Measurements from ENCODE around the gene LRRC7.

The LRRC7 gene

GRCh38 chr1:69888657-69889056 lies 320.9 kb downstream of the LRRC7 start:
- ChIA-PET POLR2A (no interaction called here), CTCF (no interaction called here)
- Histone ChIP-seq H3K27me3 (replicated peaks in 2 of 5; ENCODE audit: control insufficient read depth in 4 of 5, insufficient read depth in 5 of 5, low read length in 4 of 5) (no peaks in the 10 kb centered on the region), H3K9me3 (ENCODE audit: control extremely low read depth in 1 of 5, control insufficient read depth in 4 of 5, insufficient read depth in 2 of 5, low read depth in 1 of 5, low read length in 4 of 5) (peaks cover 0 to 4% (median 3%) of the 10 kb centered on the region in 5 experiments), H3K4me1 (ENCODE audit: control extremely low read depth in 1 of 4, control insufficient read depth in 4 of 4, insufficient read depth in 4 of 4, low read length in 3 of 4) (no peaks in the 10 kb centered on the region), H3K36me3 (ENCODE audit: control insufficient read depth in 4 of 4, insufficient read depth in 4 of 4, low read length in 3 of 4) (no peaks in the 10 kb centered on the region), H3K4me3 (ENCODE audit: control insufficient read depth in 1 of 7, extremely low read depth in 1 of 7, insufficient read depth in 4 of 7, low read depth in 2 of 7, low read length in 6 of 7) (no peak overlapping the region), H3K27ac (ENCODE audit: insufficient read depth in 1 of 2, low read depth in 1 of 2, low read length in 2 of 2, poor library complexity in 1 of 2, severe bottlenecking in 2 of 2) (no peak overlapping the region)
- no CpG with 5 or more reads among the region's 1 CpG for WGBS (ENCODE audit: insufficient coverage)
- DNase-seq = no peak

DNA sequence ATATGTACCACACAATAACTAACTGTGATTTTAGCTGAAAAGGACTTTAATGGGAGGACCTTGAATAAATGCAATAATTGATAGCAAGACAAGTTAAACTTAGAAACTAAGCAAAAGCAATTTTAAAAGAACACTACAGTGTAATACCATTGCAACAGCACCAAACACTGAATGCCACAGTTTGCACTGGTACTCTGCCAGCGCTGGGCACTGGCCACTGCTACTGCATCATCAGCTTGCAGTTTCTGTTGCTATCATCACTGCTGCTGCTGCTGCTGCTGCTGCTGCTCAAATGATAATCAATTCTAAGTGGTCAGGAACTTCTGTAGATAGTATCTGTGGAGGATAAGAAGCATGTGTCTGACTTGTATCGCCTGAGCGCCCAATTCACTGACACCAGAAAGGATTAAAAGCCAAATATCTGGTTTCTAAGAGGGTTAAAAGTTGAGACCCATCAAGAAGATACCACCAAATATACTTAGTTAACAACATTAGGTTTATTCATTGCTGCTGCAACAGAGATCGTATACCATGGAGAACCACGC lies 330.8 kb downstream of the LRRC7 start:
- no peak for DNase-seq
- POLR2A ChIA-PET = no interaction called here
- Histone ChIP-seq H3K9me3 (ENCODE audit: control extremely low read depth in 1 of 5, control insufficient read depth in 4 of 5, insufficient read depth in 2 of 5, low read depth in 1 of 5, low read length in 4 of 5) (no peaks in the 10 kb centered on the region), H3K27ac (ENCODE audit: insufficient read depth in 1 of 2, low read depth in 1 of 2, low read length in 2 of 2, poor library complexity in 1 of 2, severe bottlenecking in 2 of 2) (no peak overlapping the region), H3K4me3 (ENCODE audit: control insufficient read depth in 1 of 7, extremely low read depth in 1 of 7, insufficient read depth in 4 of 7, low read depth in 2 of 7, low read length in 6 of 7) (no peak overlapping the region), H3K27me3 (replicated peaks in 2 of 5; ENCODE audit: control insufficient read depth in 4 of 5, insufficient read depth in 5 of 5, low read length in 4 of 5) (no peaks in the 10 kb centered on the region), H3K4me1 (ENCODE audit: control extremely low read depth in 1 of 4, control insufficient read depth in 4 of 4, insufficient read depth in 4 of 4, low read length in 3 of 4) (no peaks in the 10 kb centered on the region), H3K36me3 (ENCODE audit: control insufficient read depth in 4 of 4, insufficient read depth in 4 of 4, low read length in 3 of 4) (no peaks in the 10 kb centered on the region)
- CTCF ChIA-PET = no interaction called here
- WGBS (ENCODE audit: insufficient coverage) = 93% methylated on average over 3 of the region's 5 CpGs

GRCh38 chr1:69911301-69911801 lies 343.6 kb downstream of the LRRC7 start:
- no peaks in the 10 kb centered on the region for H3K4me1 ChIP-seq (ENCODE audit: control extremely low read depth in 1 of 4, control insufficient read depth in 4 of 4, insufficient read depth in 4 of 4, low read length in 3 of 4)
- H3K27ac ChIP-seq (ENCODE audit: insufficient read depth in 1 of 2, low read depth in 1 of 2, low read length in 2 of 2, poor library complexity in 1 of 2, severe bottlenecking in 2 of 2) = no peak overlapping the region
- CTCF ChIA-PET = no interaction called here
- POLR2A ChIA-PET = no interaction called here
- 78% methylated on average over 1 of the region's 1 CpG for whole genome bisulfite sequencing (ENCODE audit: insufficient coverage)
- no peak overlapping the region for H3K4me3 ChIP-seq (ENCODE audit: control insufficient read depth in 1 of 7, extremely low read depth in 1 of 7, insufficient read depth in 4 of 7, low read depth in 2 of 7, low read length in 6 of 7)
- H3K27me3 ChIP-seq (replicated peaks in 2 of 5; ENCODE audit: control insufficient read depth in 4 of 5, insufficient read depth in 5 of 5, low read length in 4 of 5) = no peaks in the 10 kb centered on the region
- no peaks in the 10 kb centered on the region for H3K9me3 ChIP-seq (ENCODE audit: control extremely low read depth in 1 of 5, control insufficient read depth in 4 of 5, insufficient read depth in 2 of 5, low read depth in 1 of 5, low read length in 4 of 5)
- DNase-seq = peak in 2 of 3 donors; percentile 2 to 15
- no peaks in the 10 kb centered on the region for H3K36me3 ChIP-seq (ENCODE audit: control insufficient read depth in 4 of 4, insufficient read depth in 4 of 4, low read length in 3 of 4)

DNA sequence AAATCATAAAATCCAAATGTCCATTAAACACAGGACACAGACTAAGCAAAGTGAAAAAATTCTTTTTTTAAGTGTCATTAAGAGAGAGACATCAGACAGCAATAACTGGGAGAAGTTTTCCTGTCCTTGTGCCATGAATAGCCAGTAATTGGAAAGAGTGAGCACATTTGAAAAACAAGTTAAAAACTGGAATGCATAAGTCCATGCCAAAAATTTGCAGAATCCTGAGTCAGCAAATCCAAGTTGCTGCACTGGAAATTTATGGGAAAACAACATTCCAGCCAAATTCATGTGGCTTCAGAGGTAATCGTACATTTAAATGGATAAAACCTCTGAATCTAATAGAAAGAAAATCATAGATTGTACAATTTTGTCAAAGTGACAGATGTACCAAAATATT lies 346.3 kb downstream of the LRRC7 start:
- no peaks in the 10 kb centered on the region for H3K27me3 ChIP-seq (replicated peaks in 2 of 5; ENCODE audit: control insufficient read depth in 4 of 5, insufficient read depth in 5 of 5, low read length in 4 of 5)
- CTCF ChIA-PET = no interaction called here
- H3K36me3 ChIP-seq (ENCODE audit: control insufficient read depth in 4 of 4, insufficient read depth in 4 of 4, low read length in 3 of 4) = no peaks in the 10 kb centered on the region
- POLR2A ChIA-PET = no interaction called here
- WGBS (ENCODE audit: insufficient coverage) = no CpG with 5 or more reads among the region's 1 CpG
- no peak overlapping the region for H3K4me3 ChIP-seq (ENCODE audit: control insufficient read depth in 1 of 7, extremely low read depth in 1 of 7, insufficient read depth in 4 of 7, low read depth in 2 of 7, low read length in 6 of 7)
- DNase-seq = no peak
- H3K4me1 ChIP-seq (ENCODE audit: control extremely low read depth in 1 of 4, control insufficient read depth in 4 of 4, insufficient read depth in 4 of 4, low read length in 3 of 4) = no peaks in the 10 kb centered on the region
- H3K27ac ChIP-seq (ENCODE audit: insufficient read depth in 1 of 2, low read depth in 1 of 2, low read length in 2 of 2, poor library complexity in 1 of 2, severe bottlenecking in 2 of 2) = no peak overlapping the region
- H3K9me3 ChIP-seq (ENCODE audit: control extremely low read depth in 1 of 5, control insufficient read depth in 4 of 5, insufficient read depth in 2 of 5, low read depth in 1 of 5, low read length in 4 of 5) = no peaks in the 10 kb centered on the region

- peak in 1 of 3 donors; percentile 3 for DNase-seq
- no peak overlapping the region for H3K4me3 ChIP-seq (ENCODE audit: control insufficient read depth in 1 of 7, extremely low read depth in 1 of 7, insufficient read depth in 4 of 7, low read depth in 2 of 7, low read length in 6 of 7)
- ChIA-PET POLR2A (no interaction called here), CTCF (no interaction called here)
- H3K9me3 ChIP-seq (ENCODE audit: control extremely low read depth in 1 of 5, control insufficient read depth in 4 of 5, insufficient read depth in 2 of 5, low read depth in 1 of 5, low read length in 4 of 5) = no peaks in the 10 kb centered on the region
- no peak overlapping the region for H3K27ac ChIP-seq (ENCODE audit: insufficient read depth in 1 of 2, low read depth in 1 of 2, low read length in 2 of 2, poor library complexity in 1 of 2, severe bottlenecking in 2 of 2)
- no peaks in the 10 kb centered on the region for H3K27me3 ChIP-seq (replicated peaks in 2 of 5; ENCODE audit: control insufficient read depth in 4 of 5, insufficient read depth in 5 of 5, low read length in 4 of 5)
- no peaks in the 10 kb centered on the region for H3K4me1 ChIP-seq (ENCODE audit: control extremely low read depth in 1 of 4, control insufficient read depth in 4 of 4, insufficient read depth in 4 of 4, low read length in 3 of 4)
- no peaks in the 10 kb centered on the region for H3K36me3 ChIP-seq (ENCODE audit: control insufficient read depth in 4 of 4, insufficient read depth in 4 of 4, low read length in 3 of 4)
- WGBS (ENCODE audit: insufficient coverage) = 60% methylated on average over 2 of the region's 5 CpGs
Observed at GRCh38 chr1:69914976-69915765, 347.4 kb downstream of the LRRC7 start.

DNA sequence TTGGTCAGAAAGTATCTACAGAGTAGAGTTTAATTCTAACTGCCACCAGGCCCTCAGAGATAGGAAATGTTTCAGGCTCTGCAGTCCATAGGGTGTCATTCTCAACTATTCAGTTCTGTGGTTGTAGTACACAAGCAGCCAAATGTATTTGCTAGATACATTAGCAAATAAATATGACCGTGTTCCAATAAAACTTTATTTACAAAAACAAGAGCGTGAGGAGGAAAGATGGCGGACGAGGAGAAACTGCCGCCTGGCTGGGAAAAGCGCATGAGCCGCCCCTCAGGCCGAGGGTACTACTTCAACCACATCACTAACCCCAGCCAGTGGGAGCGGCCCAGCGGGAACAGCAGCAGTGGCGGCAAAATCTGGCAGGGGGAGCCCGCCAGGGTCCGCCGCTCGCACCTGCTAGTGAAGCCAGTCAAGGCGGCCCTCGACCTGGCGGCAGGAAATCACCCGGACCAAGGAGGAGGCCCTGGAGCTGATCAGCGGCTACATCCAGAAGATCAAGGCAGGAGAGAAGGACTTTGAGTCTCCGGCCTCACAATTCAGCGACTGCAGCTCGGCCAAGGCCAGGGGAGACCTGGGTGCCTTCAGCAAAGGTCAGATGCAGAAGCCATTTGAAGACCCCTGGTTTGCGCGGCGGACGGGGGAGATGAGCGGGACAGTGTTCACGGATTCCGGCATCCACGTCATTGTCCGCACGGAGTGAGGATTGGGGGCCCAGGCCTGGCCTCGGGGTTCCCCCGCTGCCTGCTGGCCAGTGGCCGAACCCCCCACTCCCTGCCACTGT lies 351.6 kb downstream of the LRRC7 start:
- no peaks in the 10 kb centered on the region for H3K9me3 ChIP-seq (ENCODE audit: control extremely low read depth in 1 of 5, control insufficient read depth in 4 of 5, insufficient read depth in 2 of 5, low read depth in 1 of 5, low read length in 4 of 5)
- DNase-seq = no peak
- H3K4me3 ChIP-seq (ENCODE audit: control insufficient read depth in 1 of 7, extremely low read depth in 1 of 7, insufficient read depth in 4 of 7, low read depth in 2 of 7, low read length in 6 of 7) = no peak overlapping the region
- 94% methylated on average over 26 of the region's 36 CpGs for WGBS (ENCODE audit: insufficient coverage)
- no peaks in the 10 kb centered on the region for H3K4me1 ChIP-seq (ENCODE audit: control extremely low read depth in 1 of 4, control insufficient read depth in 4 of 4, insufficient read depth in 4 of 4, low read length in 3 of 4)
- H3K36me3 ChIP-seq (ENCODE audit: control insufficient read depth in 4 of 4, insufficient read depth in 4 of 4, low read length in 3 of 4) = no peaks in the 10 kb centered on the region
- POLR2A ChIA-PET = no interaction called here
- H3K27me3 ChIP-seq (replicated peaks in 2 of 5; ENCODE audit: control insufficient read depth in 4 of 5, insufficient read depth in 5 of 5, low read length in 4 of 5) = no peaks in the 10 kb centered on the region
- CTCF ChIA-PET = no interaction called here
- no peak overlapping the region for H3K27ac ChIP-seq (ENCODE audit: insufficient read depth in 1 of 2, low read depth in 1 of 2, low read length in 2 of 2, poor library complexity in 1 of 2, severe bottlenecking in 2 of 2)

DNA sequence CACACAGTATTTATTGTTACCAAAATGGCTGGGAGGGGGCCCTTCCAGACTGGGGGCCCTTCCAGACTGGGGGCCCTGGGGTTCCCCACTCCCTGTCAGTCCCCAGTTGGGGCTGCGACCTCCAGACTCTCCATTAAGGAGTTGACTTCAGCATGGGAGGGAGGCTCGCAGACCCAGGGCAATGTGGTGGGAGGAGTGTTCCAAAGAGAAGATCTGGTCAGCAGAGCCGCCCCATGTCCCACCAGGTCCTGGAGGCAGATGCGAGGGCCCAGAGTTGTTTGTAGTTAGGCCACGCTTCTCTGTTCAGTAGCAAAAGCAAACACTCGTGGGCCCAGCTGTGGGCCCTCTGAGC lies 352.2 kb downstream of the LRRC7 start:
- Histone ChIP-seq H3K4me1 (ENCODE audit: control extremely low read depth in 1 of 4, control insufficient read depth in 4 of 4, insufficient read depth in 4 of 4, low read length in 3 of 4) (no peaks in the 10 kb centered on the region), H3K27me3 (replicated peaks in 2 of 5; ENCODE audit: control insufficient read depth in 4 of 5, insufficient read depth in 5 of 5, low read length in 4 of 5) (no peaks in the 10 kb centered on the region), H3K4me3 (ENCODE audit: control insufficient read depth in 1 of 7, extremely low read depth in 1 of 7, insufficient read depth in 4 of 7, low read depth in 2 of 7, low read length in 6 of 7) (no peak overlapping the region), H3K9me3 (ENCODE audit: control extremely low read depth in 1 of 5, control insufficient read depth in 4 of 5, insufficient read depth in 2 of 5, low read depth in 1 of 5, low read length in 4 of 5) (no peaks in the 10 kb centered on the region), H3K36me3 (ENCODE audit: control insufficient read depth in 4 of 4, insufficient read depth in 4 of 4, low read length in 3 of 4) (no peaks in the 10 kb centered on the region), H3K27ac (ENCODE audit: insufficient read depth in 1 of 2, low read depth in 1 of 2, low read length in 2 of 2, poor library complexity in 1 of 2, severe bottlenecking in 2 of 2) (no peak overlapping the region)
- ChIA-PET POLR2A (no interaction called here), CTCF (no interaction called here)
- 98% methylated on average over 5 of the region's 6 CpGs for WGBS (ENCODE audit: insufficient coverage)
- no peak for DNase-seq
